Right lobe of liver (tissue), 4 donors: ENCODE data around the gene ELOVL2.

Source experiments
- POLR2A ChIP-seq: fragments of 450-650 bp; IDR thresholded peaks from one replicate; pipeline ENCODE4 v1.6.1; 2017; ENCODE audit warnings: antibody characterized with exemption, mild to moderate bottlenecking
- TF ChIP-seq, protein P1 (sequence below), 4 donors: fragments of 200-600 bp in 3 of 4; fragments of 450-650 bp in 1 of 4; IDR thresholded peaks; one replicate each; pipeline versions ENCODE4 v1.5.1 to v1.8.0; 2016 to 2022; ENCODE audit warnings: antibody characterized with exemption in 4 of 4, mild to moderate bottlenecking in 2 of 4
- donor health status: DM: no; HTN: no; CAD: no.
- donor health status: DM: no; HTN: no; CAD: no.
- donor health status: DM: no; HTN: yes; CAD: no.

DNA sequence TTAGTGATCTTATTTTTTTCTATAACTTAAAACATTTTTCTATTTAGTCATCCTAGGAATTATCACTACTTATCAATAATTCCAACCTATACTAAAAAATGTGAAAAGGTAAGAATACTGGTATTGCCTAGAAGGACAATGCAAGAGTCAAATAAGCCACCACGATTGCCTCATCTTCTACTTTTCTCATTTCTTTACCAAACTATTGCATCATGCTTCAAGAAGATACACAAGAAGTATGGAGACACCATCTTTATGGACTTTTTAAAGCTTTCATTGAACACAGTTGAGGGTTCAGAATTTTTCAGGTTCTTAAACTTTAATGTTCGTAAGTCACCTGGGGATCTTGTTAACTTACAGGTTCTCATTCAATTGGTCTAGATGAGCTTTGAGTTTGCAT lies 25.9 kb downstream of the ELOVL2 start:
- TF ChIP-seq, protein P1, sequence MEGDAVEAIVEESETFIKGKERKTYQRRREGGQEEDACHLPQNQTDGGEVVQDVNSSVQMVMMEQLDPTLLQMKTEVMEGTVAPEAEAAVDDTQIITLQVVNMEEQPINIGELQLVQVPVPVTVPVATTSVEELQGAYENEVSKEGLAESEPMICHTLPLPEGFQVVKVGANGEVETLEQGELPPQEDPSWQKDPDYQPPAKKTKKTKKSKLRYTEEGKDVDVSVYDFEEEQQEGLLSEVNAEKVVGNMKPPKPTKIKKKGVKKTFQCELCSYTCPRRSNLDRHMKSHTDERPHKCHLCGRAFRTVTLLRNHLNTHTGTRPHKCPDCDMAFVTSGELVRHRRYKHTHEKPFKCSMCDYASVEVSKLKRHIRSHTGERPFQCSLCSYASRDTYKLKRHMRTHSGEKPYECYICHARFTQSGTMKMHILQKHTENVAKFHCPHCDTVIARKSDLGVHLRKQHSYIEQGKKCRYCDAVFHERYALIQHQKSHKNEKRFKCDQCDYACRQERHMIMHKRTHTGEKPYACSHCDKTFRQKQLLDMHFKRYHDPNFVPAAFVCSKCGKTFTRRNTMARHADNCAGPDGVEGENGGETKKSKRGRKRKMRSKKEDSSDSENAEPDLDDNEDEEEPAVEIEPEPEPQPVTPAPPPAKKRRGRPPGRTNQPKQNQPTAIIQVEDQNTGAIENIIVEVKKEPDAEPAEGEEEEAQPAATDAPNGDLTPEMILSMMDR (IDR thresholded peaks at IDR 0.05): no peak
- TF ChIP-seq POLR2A: no peak
